ENCODE data around the gene XXYLT1. TPM values are rescaled to one million over a fixed set of nuclear protein-coding genes. Genes with fewer than 3 reads are reported as not detected.

Gene XXYLT1
- total RNA-seq, 1 experiment from 2014 or later, result 10.9 TPM

GRCh38 chr3:195139876-195140240 is 131.1 kb downstream of the XXYLT1 start:
- no peak overlapping the region for H3K9ac ChIP-seq (ENCODE audit: low read length)
- H3K27ac ChIP-seq (ENCODE audit: low read depth, low read length), result no peak overlapping the region
- intact Hi-C loops (cut with micrococcal nuclease), result no loop called here
- no peaks in the 10 kb centered on the region for H3K36me3 ChIP-seq (ENCODE audit: control insufficient read depth in 1 of 2, insufficient read depth in 2 of 2, low read length in 2 of 2)
- no TSS peak for BruUV-seq (replicated peaks)
- no peak overlapping the region for H3K4me3 ChIP-seq (replicated peaks in 1 of 2; ENCODE audit: low read depth in 1 of 2, low read length in 2 of 2)
- no peaks in the 10 kb centered on the region for H3K27me3 ChIP-seq (ENCODE audit: insufficient read depth, low read length)
- no peaks in the 10 kb centered on the region for H3K9me2 ChIP-seq (ENCODE audit: insufficient read depth)
- ChIA-PET POLR2A (interaction anchor here (0.6 kb wide), 1 partner anchor 20 kb away, joined by 3 read pairs; no protein-coding TSS in a partner anchor), RAD21 (ENCODE audit: low non-redundant PET in 1 of 2, low total read pairs in 2 of 2, uncharacterized antibody in 2 of 2, unreplicated experiment in 2 of 2) (no interaction called here), CTCF (no interaction called here)
- peaks cover 0 to 8% of the 10 kb centered on the region in 2 experiments; a peak in 1 of 4 replicates for H3K4me1 ChIP-seq (ENCODE audit: control insufficient read depth in 1 of 2, insufficient read depth in 2 of 2, low read length in 2 of 2)
- H3K4me2 ChIP-seq (ENCODE audit: low read length), result no peak overlapping the region
- ATAC-seq (peak; percentile 63), DNase-seq (ENCODE audit: low read depth, low spot score) (no peak)
- no peak overlapping the region for H2AFZ ChIP-seq (ENCODE audit: low read depth, low read length, poor library complexity, severe bottlenecking)
- no peaks in the 10 kb centered on the region for H3K79me2 ChIP-seq (ENCODE audit: insufficient read depth, low read length)
- H3K9me3 ChIP-seq (ENCODE audit: control insufficient read depth in 1 of 2, insufficient read depth in 1 of 2, low read depth in 1 of 2, low read length in 2 of 2), result peaks cover 0 to 8% of the 10 kb centered on the region in 2 experiments; a peak in 1 of 4 replicates
- no peaks in the 10 kb centered on the region for H4K20me1 ChIP-seq (ENCODE audit: insufficient read depth)
- TF ChIP-seq ZFX (IDR thresholded peaks at IDR 0.05) (no peak), TCF7L2 (IDR thresholded peaks at IDR 0.05; ENCODE audit: borderline replicate concordance, extremely low read depth, insufficient read depth, insufficient read length) (no peak), FOSL1 (IDR thresholded peaks at IDR 0.05; ENCODE audit: low read depth) (0 out of 2 replicates have a peak, but pooled peaks have one; percentile 29), ZBTB33 (IDR thresholded peaks at IDR 0.05; ENCODE audit: extremely low read depth, insufficient replicate concordance, low read length) (no peak), YY1 (IDR thresholded peaks at IDR 0.05; ENCODE audit: extremely low read depth, insufficient replicate concordance, low read depth, low read length) (no peak), SP1 (IDR thresholded peaks at IDR 0.05; ENCODE audit: low read depth) (no peak)

Measured in HCT116 (cell line).